K562 (cell line): ENCODE data around the gene KLHL6. TPM values are rescaled to one million over a fixed set of nuclear protein-coding genes. Genes with fewer than 3 reads are reported as not detected.

Source experiments
- CREM ChIP-seq: IDR thresholded peaks from 2 replicates; pipeline ENCODE4 v1.6.1; 2014; ENCODE audit warnings: antibody characterized with exemption, low read depth
- CTCF ChIP-seq, 3 experiments: IDR thresholded peaks in 2 of 3; conservative IDR thresholded peaks in 1 of 3; 2 replicates each; pipeline ENCODE4 v1.5.1; 2011 to 2012; ENCODE audit warnings: low read length in 3 of 3, mild to moderate bottlenecking in 3 of 3, control low read depth in 2 of 3, improper control_type of control experiment in 1 of 3, inconsistent platforms in 1 of 3, low read depth in 1 of 3, mixed read lengths in 1 of 3, moderate library complexity in 1 of 3; ENCODE audit not compliant: insufficient read depth in 2 of 3
- E2F1 ChIP-seq: sonication (generic); formaldehyde crosslinking; IDR thresholded peaks from 2 replicates; pipeline ENCODE4 v1.8.1; 2023; ENCODE audit warnings: mild to moderate bottlenecking, missing genetic modification reagents, moderate library complexity
- ETV5 ChIP-seq: sonication (generic); formaldehyde crosslinking; IDR thresholded peaks from 2 replicates; pipeline ENCODE4 v1.4.0; 2020; ENCODE audit warnings: low read depth, mild to moderate bottlenecking, missing genetic modification reagents
- EZH2 ChIP-seq: IDR thresholded peaks from 2 replicates; pipeline ENCODE4 v1.6.1; 2012; ENCODE audit warnings: low read depth, mild to moderate bottlenecking, inconsistent platforms, low read length, borderline replicate concordance
- JUNB ChIP-seq: fragments of 450-650 bp; formaldehyde crosslinking; conservative IDR thresholded peaks from 2 replicates; pipeline ENCODE4 v1.4.0; 2020; ENCODE audit warnings: mild to moderate bottlenecking
- MCM7 ChIP-seq, 2 experiments: fragments of 450-650 bp; IDR thresholded peaks; 2 replicates each; pipeline ENCODE4 v1.6.1; 2016 to 2018
- MYC ChIP-seq, 2 experiments: fragments of 250-450 bp in 1 of 2; sonication (Bioruptor Pico) in 1 of 2; IDR thresholded peaks; 2 replicates each; pipeline versions ENCODE4 v1.5.1 to v1.6.1; 2012 to 2021; ENCODE audit warnings: low read depth in 2 of 2, borderline replicate concordance in 1 of 2, improper control_type of control experiment in 1 of 2, low read length in 1 of 2, mild to moderate bottlenecking in 1 of 2, moderate library complexity in 1 of 2
- NFIC ChIP-seq: fragments of 450-650 bp; IDR thresholded peaks from 2 replicates; pipeline ENCODE4 v1.6.1; 2017; ENCODE audit warnings: mild to moderate bottlenecking, inconsistent platforms
- NR1H2 ChIP-seq: sonication (generic); formaldehyde crosslinking; IDR thresholded peaks from 2 replicates; pipeline ENCODE4 v1.4.0; 2020; ENCODE audit warnings: mild to moderate bottlenecking, missing genetic modification reagents
- NR2C2 ChIP-seq, 2 experiments: fragments of 200-800 bp in 1 of 2; sonication (Bioruptor generic) in 1 of 2; sonication (generic) in 1 of 2; formaldehyde crosslinking in 1 of 2; IDR thresholded peaks; 2 replicates each; pipeline versions ENCODE4 v1.6.1 to v1.8.0; 2016 to 2022; ENCODE audit warnings: mild to moderate bottlenecking in 1 of 2, missing compliant biosample characterization in 1 of 2, missing genetic modification characterization in 1 of 2, missing genetic modification reagents in 1 of 2
- POLR2AphosphoS5 ChIP-seq: IDR thresholded peaks from 2 replicates; pipeline ENCODE4 v1.6.1; 2011; ENCODE audit warnings: mild to moderate bottlenecking, low read depth, low read length, moderate library complexity; ENCODE audit not compliant: control insufficient read depth, insufficient read depth
- RBM39 ChIP-seq: fragments of 200-400 bp; formaldehyde crosslinking; optimal IDR thresholded peaks from 2 replicates; pipeline ENCODE3; 2018; ENCODE audit warnings: low read depth, low read length
- SIX5 ChIP-seq, 2 experiments: IDR thresholded peaks; 2 replicates each; pipeline ENCODE4 v1.6.1; 2011; ENCODE audit warnings: low read length in 2 of 2, borderline replicate concordance in 1 of 2, low read depth in 1 of 2, mild to moderate bottlenecking in 1 of 2, moderate library complexity in 1 of 2; ENCODE audit not compliant: insufficient read depth in 1 of 2
- SRSF7 ChIP-seq: fragments of 200-400 bp; formaldehyde crosslinking; optimal IDR thresholded peaks from 2 replicates; pipeline ENCODE3; 2017; ENCODE audit warnings: mild to moderate bottlenecking, low read depth, low read length
- U2AF2 ChIP-seq: fragments of 200-400 bp; formaldehyde crosslinking; optimal IDR thresholded peaks from 2 replicates; pipeline ENCODE3; 2017; ENCODE audit warnings: low read depth, mild to moderate bottlenecking, low read length
- polyA plus RNA-seq, 8 experiments: library from polyadenylated mRNA; depleted of rRNA in 4 of 8; stranded (reverse) in 5 of 8; unstranded in 3 of 8; fragments of >200 nt; fragmentation: Nextera tagmentation in 2 of 8; fragmentation: Illumina TruSeq in 1 of 8; extraction: Ambion mirVana in 2 of 8; extraction: Trizol in 1 of 8; gene quantifications; 2 replicates each; pipeline versions ENCODE4 v1.2.1 to v1.2.3, GENCODE V29; 2011 to 2014; ENCODE audit warnings: inconsistent platforms in 1 of 8, missing spikeins in 1 of 8
- total RNA-seq, 7 experiments: library from RNA; depleted of rRNA in 6 of 7; stranded (reverse); fragments of >200 nt in 6 of 7; fragmentation: Illumina TruSeq in 2 of 7; extraction: Trizol in 2 of 7; gene quantifications; 2 replicates each; pipeline versions ENCODE4 v1.2.1 to v1.2.3, GENCODE V29; 2011 to 2021; ENCODE audit warnings: low replicate concordance in 1 of 7
- TF ChIP-seq, protein P1 (sequence below): sonication (generic); formaldehyde crosslinking; IDR thresholded peaks from 2 replicates; pipeline ENCODE4 v1.8.0; 2023; ENCODE audit warnings: mild to moderate bottlenecking, missing genetic modification reagents
- TF ChIP-seq, protein P2 (sequence below): sonication (generic); formaldehyde crosslinking; IDR thresholded peaks from 2 replicates; pipeline ENCODE4 v1.8.0; 2022; ENCODE audit warnings: missing genetic modification reagents, mild to moderate bottlenecking, moderate library complexity, borderline replicate concordance
- TF ChIP-seq, protein P3 (sequence below): fragments of 250-450 bp; sonication (Bioruptor Pico); IDR thresholded peaks from 2 replicates; pipeline ENCODE4 v1.8.0; 2022; ENCODE audit warnings: inconsistent platforms, mild to moderate bottlenecking, moderate library complexity, borderline replicate concordance

The KLHL6 gene
- total and polyA plus RNA-seq, 9 of the 15 experiments (the other 6 are each of a cell fraction or from before 2014, with no cell fraction given): 0.18 to 2.1 (median 1.4) TPM

DNA sequence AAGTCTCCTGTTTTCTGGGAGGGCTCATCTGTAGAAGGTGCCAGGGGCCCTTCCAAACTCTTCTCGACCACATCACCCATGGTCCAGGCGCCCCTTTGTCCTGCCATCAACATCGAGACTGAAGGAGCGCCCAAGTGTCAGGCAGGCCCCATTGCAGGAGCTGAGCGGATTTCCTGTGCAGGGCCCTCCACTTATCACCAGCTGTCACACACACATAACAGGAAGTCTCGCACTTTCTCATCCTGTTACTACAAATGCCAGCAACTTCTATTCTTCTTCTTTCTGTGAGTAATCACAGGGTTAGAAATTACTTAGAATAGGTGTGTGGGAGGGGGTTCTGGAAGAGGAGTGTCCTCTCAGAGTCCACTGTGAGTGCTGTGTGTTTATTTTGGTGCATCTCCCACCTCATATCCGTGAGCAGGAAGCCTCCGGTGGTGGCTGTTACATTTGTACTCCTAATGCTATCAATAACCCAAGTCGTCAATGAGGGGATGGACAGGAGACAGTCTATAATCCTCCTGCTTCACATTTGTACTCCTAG is at the start of gene KLHL6 (continued):
- TF ChIP-seq, protein P1, sequence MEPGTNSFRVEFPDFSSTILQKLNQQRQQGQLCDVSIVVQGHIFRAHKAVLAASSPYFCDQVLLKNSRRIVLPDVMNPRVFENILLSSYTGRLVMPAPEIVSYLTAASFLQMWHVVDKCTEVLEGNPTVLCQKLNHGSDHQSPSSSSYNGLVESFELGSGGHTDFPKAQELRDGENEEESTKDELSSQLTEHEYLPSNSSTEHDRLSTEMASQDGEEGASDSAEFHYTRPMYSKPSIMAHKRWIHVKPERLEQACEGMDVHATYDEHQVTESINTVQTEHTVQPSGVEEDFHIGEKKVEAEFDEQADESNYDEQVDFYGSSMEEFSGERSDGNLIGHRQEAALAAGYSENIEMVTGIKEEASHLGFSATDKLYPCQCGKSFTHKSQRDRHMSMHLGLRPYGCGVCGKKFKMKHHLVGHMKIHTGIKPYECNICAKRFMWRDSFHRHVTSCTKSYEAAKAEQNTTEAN (CRISPR knock-in tag): no peak
- TF ChIP-seq ETV5 (CRISPR knock-in tag): no peak
- no peak for TF ChIP-seq CTCF (IDR thresholded peaks at IDR 0.05 in 2 of 3, conservative IDR thresholded peaks at IDR 0.05 in 1 of 3; ENCODE audit: insufficient read depth in 2 of 3, low read depth in 1 of 3, low read length in 3 of 3)
- TF ChIP-seq POLR2AphosphoS5: no peak
- no peak for TF ChIP-seq SIX5 (IDR thresholded peaks at IDR 0.05; ENCODE audit: borderline replicate concordance in 1 of 2, insufficient read depth in 1 of 2, low read depth in 1 of 2, low read length in 2 of 2)
- TF ChIP-seq CREM: 0 out of 2 replicates have a peak, but pooled peaks have one; percentile 15
- TF ChIP-seq NFIC: no peak
- TF ChIP-seq U2AF2: no peak
- TF ChIP-seq, protein P2, sequence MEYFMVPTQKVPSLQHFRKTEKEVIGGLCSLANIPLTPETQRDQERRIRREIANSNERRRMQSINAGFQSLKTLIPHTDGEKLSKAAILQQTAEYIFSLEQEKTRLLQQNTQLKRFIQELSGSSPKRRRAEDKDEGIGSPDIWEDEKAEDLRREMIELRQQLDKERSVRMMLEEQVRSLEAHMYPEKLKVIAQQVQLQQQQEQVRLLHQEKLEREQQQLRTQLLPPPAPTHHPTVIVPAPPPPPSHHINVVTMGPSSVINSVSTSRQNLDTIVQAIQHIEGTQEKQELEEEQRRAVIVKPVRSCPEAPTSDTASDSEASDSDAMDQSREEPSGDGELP: peak; percentile 82
- TF ChIP-seq RBM39: no peak
- no peak for TF ChIP-seq NR1H2 (CRISPR knock-in tag)
- TF ChIP-seq JUNB (CRISPR knock-in tag): no peak
- TF ChIP-seq EZH2: no peak
- TF ChIP-seq MYC (IDR thresholded peaks at IDR 0.05; ENCODE audit: low read depth, low read length): no peak
- TF ChIP-seq MYC (CRISPR knock-in tag; IDR thresholded peaks at IDR 0.05; ENCODE audit: borderline replicate concordance, low read depth): no peak
- TF ChIP-seq NR2C2 (CRISPR knock-in tag; IDR thresholded peaks at IDR 0.05): no peak
- TF ChIP-seq NR2C2 (tag; IDR thresholded peaks at IDR 0.05): no peak
- no peak for TF ChIP-seq MCM7 (IDR thresholded peaks at IDR 0.05)
- TF ChIP-seq E2F1 (CRISPR knock-in tag): no peak
- TF ChIP-seq, protein P3, sequence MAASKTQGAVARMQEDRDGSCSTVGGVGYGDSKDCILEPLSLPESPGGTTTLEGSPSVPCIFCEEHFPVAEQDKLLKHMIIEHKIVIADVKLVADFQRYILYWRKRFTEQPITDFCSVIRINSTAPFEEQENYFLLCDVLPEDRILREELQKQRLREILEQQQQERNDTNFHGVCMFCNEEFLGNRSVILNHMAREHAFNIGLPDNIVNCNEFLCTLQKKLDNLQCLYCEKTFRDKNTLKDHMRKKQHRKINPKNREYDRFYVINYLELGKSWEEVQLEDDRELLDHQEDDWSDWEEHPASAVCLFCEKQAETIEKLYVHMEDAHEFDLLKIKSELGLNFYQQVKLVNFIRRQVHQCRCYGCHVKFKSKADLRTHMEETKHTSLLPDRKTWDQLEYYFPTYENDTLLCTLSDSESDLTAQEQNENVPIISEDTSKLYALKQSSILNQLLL (CRISPR knock-in tag): no peak
- TF ChIP-seq SRSF7: no peak
